HepG2 (cell line): Measurements from ENCODE around the gene NKIRAS1. TPM values are rescaled to one million over a fixed set of nuclear protein-coding genes. Genes with fewer than 3 reads are reported as not detected.

ENCODE experiments used
- ATAC-seq: fragments of 200-7000 bp; cut with Tn5 transposase; 3 replicates; pipeline ENCODE4 v1.9.1; 2020; ENCODE audit warnings: mild to moderate bottlenecking, moderate library complexity
- BruUV-seq: library from RNA; stranded (reverse); fragments of 400-500 nt; replicated peaks from 2 replicates; lab custom pipeline; 2021; lab: Mats Ljungman, UMichigan
- CTCF ChIA-PET: fragments of 300-600 bp; formaldehyde crosslinking; extraction: SDS; loops from one replicate; lab custom pipeline; 2021; ENCODE audit warnings: low total read pairs, inconsistent platforms, low intra/inter-chr PET ratio; lab: Yijun Ruan, JAX
- POLR2A ChIA-PET: fragments of 350-600 bp; sonication (Branson Sonifier 250); formaldehyde crosslinking; loops from one replicate; lab custom pipeline; 2020; ENCODE audit warnings: antibody characterized with exemption, inconsistent platforms; lab: Yijun Ruan, JAX
- DNase-seq: peaks from one replicate; pipeline ENCODE4 v3.0.0-alpha.2; 2015; ENCODE audit warnings: low spot score
- FAIRE-seq: peaks from 3 replicates; lab custom pipeline; 2011; peaks lifted over from hg19 to GRCh38; lab: Jason Lieb, UNC
- H2AFZ ChIP-seq: one replicate; pipeline ENCODE4 v1.6.1; 2011; ENCODE audit warnings: low read length, inconsistent platforms
- H3K27ac ChIP-seq: fragments of 300-600 bp; 3 replicates; pipeline ENCODE4 v1.8.0; 2011; ENCODE audit warnings: mixed run types, mild to moderate bottlenecking, mixed read lengths, low read length, inconsistent platforms; ENCODE audit not compliant: insufficient read depth; ENCODE audit errors: extremely low read length
- H3K27me3 ChIP-seq, 2 experiments: fragments of 200-600 bp in 1 of 2; 2 replicates in 1 of 2; 3 replicates in 1 of 2; pipeline versions ENCODE4 v1.6.0 to v1.8.0; 2011; ENCODE audit warnings: low read length in 2 of 2, mild to moderate bottlenecking in 2 of 2, moderate library complexity in 2 of 2, inconsistent platforms in 1 of 2; ENCODE audit not compliant: insufficient read depth in 2 of 2, control insufficient read depth in 1 of 2
- H3K36me3 ChIP-seq, 2 experiments: fragments of 200-600 bp in 1 of 2; replicated peaks in 1 of 2; 2 replicates in 1 of 2; 3 replicates in 1 of 2; pipeline versions ENCODE4 v1.5.1 to v1.8.0; 2011; ENCODE audit warnings: low read length in 2 of 2, inconsistent platforms in 1 of 2; ENCODE audit not compliant: insufficient read depth in 2 of 2, control insufficient read depth in 1 of 2
- H3K4me1 ChIP-seq: 2 replicates; pipeline ENCODE4 v1.5.1; 2012; ENCODE audit warnings: low read length, inconsistent platforms; ENCODE audit not compliant: insufficient read depth
- H3K4me2 ChIP-seq: 2 replicates; pipeline ENCODE4 v1.6.0; 2011; ENCODE audit warnings: low read depth, low read length, inconsistent platforms
- H3K4me3 ChIP-seq, 3 experiments: fragments of 200-600 bp in 1 of 3; sonication (generic), shearing (Covaris generic) in 1 of 3; replicated peaks in 1 of 3; 2 replicates each; pipeline ENCODE4 v1.5.1; 2011 to 2016; ENCODE audit warnings: low read length in 3 of 3, inconsistent platforms in 2 of 3, low read depth in 2 of 3, mild to moderate bottlenecking in 2 of 3, control low read depth in 1 of 3, mixed read lengths in 1 of 3; ENCODE audit not compliant: insufficient read depth in 1 of 3
- H3K79me2 ChIP-seq: one replicate; pipeline ENCODE4 v1.6.1; 2011; ENCODE audit warnings: low read length, inconsistent platforms; ENCODE audit not compliant: insufficient read depth
- H3K9ac ChIP-seq: 2 replicates; pipeline ENCODE4 v1.6.0; 2011; ENCODE audit warnings: mild to moderate bottlenecking, low read depth, low read length, inconsistent platforms; ENCODE audit not compliant: insufficient read depth
- H3K9me3 ChIP-seq: 2 replicates; pipeline ENCODE4 v1.5.1; 2012; ENCODE audit warnings: mild to moderate bottlenecking, low read length
- H4K20me1 ChIP-seq: 2 replicates; pipeline ENCODE4 v1.6.0; 2011; ENCODE audit warnings: inconsistent platforms, mild to moderate bottlenecking, low read length, moderate library complexity; ENCODE audit not compliant: insufficient read depth
- AGO2 ChIP-seq: fragments of 200-400 bp; formaldehyde crosslinking; optimal IDR thresholded peaks from 2 replicates; pipeline ENCODE3; 2017; ENCODE audit warnings: mild to moderate bottlenecking, low read depth, low read length, moderate library complexity
- DPF2 ChIP-seq: sonication (generic); formaldehyde crosslinking; IDR thresholded peaks from 2 replicates; pipeline ENCODE4 v1.4.0; 2020; ENCODE audit warnings: mild to moderate bottlenecking, low read depth, missing genetic modification reagents, borderline replicate concordance
- JARID2 ChIP-seq: sonication (generic); formaldehyde crosslinking; IDR thresholded peaks from 2 replicates; pipeline ENCODE4 v1.8.1; 2023; ENCODE audit warnings: missing genetic modification reagents, inconsistent platforms; ENCODE audit not compliant: insufficient replicate concordance
- MED13 ChIP-seq: sonication (generic); formaldehyde crosslinking; IDR thresholded peaks from 2 replicates; pipeline ENCODE4 v1.5.0; 2020; ENCODE audit warnings: missing genetic modification reagents
- SCMH1 ChIP-seq: sonication (generic); formaldehyde crosslinking; IDR thresholded peaks from 2 replicates; pipeline ENCODE4 v1.9.0; 2021; ENCODE audit warnings: missing genetic modification reagents, mild to moderate bottlenecking, borderline replicate concordance
- SSRP1 ChIP-seq: IDR thresholded peaks from 2 replicates; pipeline ENCODE4 v1.6.1; 2016; ENCODE audit warnings: control low read depth
- TEAD2 ChIP-seq: sonication (generic); formaldehyde crosslinking; IDR thresholded peaks from 2 replicates; pipeline ENCODE4 v1.9.0; 2021; ENCODE audit warnings: missing genetic modification reagents
- ZBTB38 ChIP-seq: sonication (generic); formaldehyde crosslinking; IDR thresholded peaks from 2 replicates; pipeline ENCODE4 v1.5.1; 2020; ENCODE audit warnings: mild to moderate bottlenecking, missing genetic modification reagents
- ZNF274 ChIP-seq: sonication (generic); formaldehyde crosslinking; IDR thresholded peaks from 2 replicates; pipeline ENCODE4 v1.5.1; 2020; ENCODE audit warnings: mild to moderate bottlenecking, missing genetic modification reagents
- ZNF350 ChIP-seq: sonication (generic); formaldehyde crosslinking; IDR thresholded peaks from 2 replicates; pipeline ENCODE4 v1.4.0; 2020; ENCODE audit warnings: mild to moderate bottlenecking, low read depth, missing genetic modification reagents, borderline replicate concordance
- WGBS: methylation state at CpG from one replicate; pipeline ENCODE4 v1.1.6; 2017; ENCODE audit warnings: low lambda C conversion rate; 5-methylcytosine and 5-hydroxymethylcytosine counted together
- in situ Hi-C: cut with HindIII; loops from 2 replicates; pipeline ENCODE4 v1.10.0; 2017; ENCODE audit warnings: low pct_unique_long_range_greater_than_20kb; ENCODE audit not compliant: extremely low pct_ligation_motif_present
- intact Hi-C: fragments of 100-400 bp; cut with micrococcal nuclease; formaldehyde crosslinking; loops from one replicate; pipeline ENCODE4 v1.10.0; 2022; ENCODE audit not compliant: unreplicated experiment
- polyA plus RNA-seq, 8 experiments: library from polyadenylated mRNA; depleted of rRNA in 3 of 8; stranded (reverse) in 7 of 8; unstranded in 1 of 8; fragments of >200 nt; fragmentation: Illumina TruSeq in 4 of 8; extraction: Trizol in 4 of 8; gene quantifications; 2 replicates each; pipeline versions ENCODE4 v1.2.1 to v1.2.3, GENCODE V29; 2011 to 2016; ENCODE audit warnings: low read depth in 4 of 8, missing spikeins in 1 of 8, mixed read lengths in 1 of 8; ENCODE audit not compliant: insufficient read depth in 1 of 8
- total RNA-seq, 5 experiments: library from RNA; depleted of rRNA; stranded (reverse); fragments of >200 nt; fragmentation: Illumina TruSeq; extraction: Trizol; gene quantifications; 2 replicates each; pipeline ENCODE4 v1.2.3, GENCODE V29; 2016; ENCODE audit warnings: low read depth in 1 of 5
- TF ChIP-seq, protein P1 (sequence below): sonication (generic); formaldehyde crosslinking; IDR thresholded peaks from 2 replicates; pipeline ENCODE4 v1.5.1; 2020; ENCODE audit warnings: missing genetic modification reagents, mild to moderate bottlenecking, borderline replicate concordance

NKIRAS1 gene
- total and polyA plus RNA-seq, 2 of the 13 experiments (the other 11 are each of a cell fraction or from before 2014, with no cell fraction given): 4.3 to 8.0 TPM

DNA sequence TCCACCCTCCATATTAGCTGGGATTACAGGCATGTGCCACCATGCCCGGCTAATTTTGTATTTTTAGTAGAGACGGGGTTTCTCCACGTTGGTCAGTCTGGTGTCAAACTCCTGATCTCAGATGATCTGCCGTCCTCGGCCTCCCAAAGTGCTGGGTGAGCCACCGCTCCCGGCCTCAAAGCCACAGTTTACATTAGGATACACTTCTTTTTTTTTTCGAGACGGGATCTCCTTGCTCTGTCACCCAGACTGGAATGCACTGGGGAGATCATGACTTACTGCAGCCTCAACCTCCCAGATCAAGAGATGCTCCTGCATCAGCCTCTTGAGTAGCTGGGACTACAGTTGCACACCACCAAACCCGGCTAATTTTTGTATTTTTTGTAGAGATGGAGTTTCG is 25.8 kb upstream of the NKIRAS1 start (continued):
- TF ChIP-seq ZNF350 (CRISPR knock-in tag): no peak

DNA sequence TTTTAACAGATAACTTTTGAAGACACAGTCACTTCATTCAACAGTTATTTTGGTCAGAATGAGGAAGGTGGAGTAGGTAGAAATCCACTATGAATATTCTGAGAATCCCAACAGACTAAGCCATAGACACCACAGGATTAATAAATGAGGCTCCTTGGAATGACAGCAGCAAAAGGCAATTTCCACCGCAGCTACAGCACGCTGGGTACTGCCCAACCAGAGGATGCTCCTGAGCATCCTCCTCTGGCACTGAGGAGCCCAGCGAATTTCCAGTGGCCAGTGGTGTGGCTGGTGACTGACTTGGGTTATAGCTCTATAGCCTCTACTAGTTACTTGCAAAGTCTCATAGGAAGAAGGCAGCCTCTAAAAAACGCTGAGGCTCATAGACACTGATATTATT is 24.6 kb upstream of the NKIRAS1 start:
- DNase-seq: no peak
- Histone ChIP-seq H3K27me3 (peaks cover 0 to 9% of the 10 kb centered on the region in 2 experiments; a peak in 2 of 5 replicates), H3K9ac (no peak overlapping the region), H3K4me1 (peaks cover 13% of the 10 kb centered on the region), H3K4me2 (no peak overlapping the region), H3K27ac (no peak overlapping the region)
- no peak for ATAC-seq
- 20% methylated on average over 4 of the region's 4 CpGs for WGBS
- intact Hi-C loops: no loop called here
- BruUV-seq: no TSS peak
- no peak for TF ChIP-seq SSRP1 (CRISPR knock-in tag)
- TF ChIP-seq AGO2: no peak
- TF ChIP-seq TEAD2: no peak
- no peak for TF ChIP-seq MED13 (CRISPR knock-in tag)
- TF ChIP-seq DPF2 (CRISPR knock-in tag): no peak
- TF ChIP-seq, protein P1, sequence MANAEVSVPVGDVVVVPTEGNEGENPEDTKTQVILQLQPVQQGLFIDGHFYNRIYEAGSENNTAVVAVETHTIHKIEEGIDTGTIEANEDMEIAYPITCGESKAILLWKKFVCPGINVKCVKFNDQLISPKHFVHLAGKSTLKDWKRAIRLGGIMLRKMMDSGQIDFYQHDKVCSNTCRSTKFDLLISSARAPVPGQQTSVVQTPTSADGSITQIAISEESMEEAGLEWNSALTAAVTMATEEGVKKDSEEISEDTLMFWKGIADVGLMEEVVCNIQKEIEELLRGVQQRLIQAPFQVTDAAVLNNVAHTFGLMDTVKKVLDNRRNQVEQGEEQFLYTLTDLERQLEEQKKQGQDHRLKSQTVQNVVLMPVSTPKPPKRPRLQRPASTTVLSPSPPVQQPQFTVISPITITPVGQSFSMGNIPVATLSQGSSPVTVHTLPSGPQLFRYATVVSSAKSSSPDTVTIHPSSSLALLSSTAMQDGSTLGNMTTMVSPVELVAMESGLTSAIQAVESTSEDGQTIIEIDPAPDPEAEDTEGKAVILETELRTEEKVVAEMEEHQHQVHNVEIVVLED (CRISPR knock-in tag): no peak
- no peak for TF ChIP-seq JARID2 (CRISPR knock-in tag)
- TF ChIP-seq ZBTB38 (CRISPR knock-in tag): no peak
- no peak for TF ChIP-seq ZNF274 (CRISPR knock-in tag)
- TF ChIP-seq SCMH1: no peak
- TF ChIP-seq, all 625 proteins: peak for 0
- Histone ChIP-seq H3K9me3 (no peaks in the 10 kb centered on the region), H3K4me3 (no peak overlapping the region), H4K20me1 (no peaks in the 10 kb centered on the region), H2AFZ (no peak overlapping the region), H3K79me2 (peaks cover 3% of the 10 kb centered on the region), H3K36me3 (no peaks in the 10 kb centered on the region)
- POLR2A ChIA-PET: interaction anchor here (1.8 kb wide), 1 partner anchor 24 kb away, joined by 11 read pairs; the partner anchor contains the start of genes NKIRAS1 and RPL15
- CTCF ChIA-PET: no interaction called here
- FAIRE-seq: no peak
- in situ Hi-C loops: no loop called here
